Mesenchymal stem cell (in vitro differentiated cells and primary cell): ENCODE results near the gene RAB29.
A peak's percentile ranks its signal among the peaks of the same experiment; 100 is the strongest.

Experiments
- DNase-seq: peaks from one replicate; pipeline ENCODE4 v3.0.0-alpha.2; 2013
- H2AFZ ChIP-seq: one replicate; pipeline ENCODE4 v1.6.1; 2013; ENCODE audit warnings: low read depth, mild to moderate bottlenecking, control low read depth, inconsistent platforms, low read length, moderate library complexity
- H2AK5ac ChIP-seq: 2 replicates; pipeline ENCODE4 v1.6.1; 2013; ENCODE audit warnings: low read length, moderate library complexity, mild to moderate bottlenecking, inconsistent platforms; ENCODE audit not compliant: severe bottlenecking
- H2BK120ac ChIP-seq: one replicate; pipeline ENCODE4 v1.6.1; 2013; ENCODE audit warnings: low read depth, mild to moderate bottlenecking, inconsistent platforms, low read length, moderate library complexity
- H2BK12ac ChIP-seq, 2 experiments: one replicate each; pipeline ENCODE4 v1.6.1; 2013; ENCODE audit warnings: inconsistent platforms in 2 of 2, low read length in 2 of 2, mild to moderate bottlenecking in 2 of 2, moderate library complexity in 2 of 2, control low read depth in 1 of 2
- H2BK15ac ChIP-seq: one replicate; pipeline ENCODE4 v1.6.1; 2013; ENCODE audit warnings: mild to moderate bottlenecking, low read depth, inconsistent platforms; ENCODE audit not compliant: poor library complexity, severe bottlenecking
- H2BK5ac ChIP-seq: 2 replicates; pipeline ENCODE4 v1.6.1; 2013; ENCODE audit warnings: low read depth, mild to moderate bottlenecking, low read length, control low read depth, inconsistent platforms; ENCODE audit not compliant: poor library complexity, severe bottlenecking
- H3K14ac ChIP-seq, 2 experiments: one replicate each; pipeline ENCODE4 v1.6.1; 2013; ENCODE audit warnings: inconsistent platforms in 2 of 2, low read length in 2 of 2, control low read depth in 1 of 2, mild to moderate bottlenecking in 1 of 2, moderate library complexity in 1 of 2
- H3K18ac ChIP-seq, 2 experiments: one replicate each; pipeline ENCODE4 v1.6.1; 2013; ENCODE audit warnings: inconsistent platforms in 2 of 2, low read length in 2 of 2, control low read depth in 1 of 2, low read depth in 1 of 2, mild to moderate bottlenecking in 1 of 2
- H3K23ac ChIP-seq, 2 experiments: one replicate each; pipeline ENCODE4 v1.6.1; 2013; ENCODE audit warnings: inconsistent platforms in 2 of 2, low read length in 2 of 2, mild to moderate bottlenecking in 2 of 2, moderate library complexity in 2 of 2, control low read depth in 1 of 2
- H3K27ac ChIP-seq: 2 replicates; pipeline ENCODE4 v1.5.1; 2013; ENCODE audit warnings: mild to moderate bottlenecking, moderate library complexity, low read length, control low read depth, inconsistent platforms; ENCODE audit not compliant: poor library complexity, severe bottlenecking
- H3K27me3 ChIP-seq, 2 experiments: 2 replicates each; pipeline versions ENCODE4 v1.6.1 to v1.7.0; 2013; ENCODE audit warnings: low read length in 2 of 2, mild to moderate bottlenecking in 2 of 2, moderate library complexity in 2 of 2, control low read depth in 1 of 2, inconsistent platforms in 1 of 2; ENCODE audit not compliant: control insufficient read depth in 1 of 2, insufficient read depth in 1 of 2
- H3K36me3 ChIP-seq, 2 experiments: 2 replicates each; pipeline versions ENCODE4 v1.6.1 to v1.7.0; 2013; ENCODE audit warnings: low read length in 2 of 2, control low read depth in 1 of 2, inconsistent platforms in 1 of 2, low read depth in 1 of 2, mild to moderate bottlenecking in 1 of 2; ENCODE audit not compliant: insufficient read depth in 2 of 2, control insufficient read depth in 1 of 2
- H3K4ac ChIP-seq, 2 experiments: one replicate each; pipeline ENCODE4 v1.6.1; 2013; ENCODE audit warnings: inconsistent platforms in 2 of 2, low read length in 2 of 2, mild to moderate bottlenecking in 2 of 2, moderate library complexity in 2 of 2, control low read depth in 1 of 2, low read depth in 1 of 2
- H3K4me1 ChIP-seq: 2 replicates; pipeline ENCODE4 v1.6.1; 2013; ENCODE audit warnings: low read depth, low read length, control low read depth; ENCODE audit not compliant: control insufficient read depth, insufficient read depth
- H3K4me2 ChIP-seq: 2 replicates; pipeline ENCODE4 v1.6.1; 2013; ENCODE audit warnings: low read length, mild to moderate bottlenecking, inconsistent platforms; ENCODE audit not compliant: poor library complexity, severe bottlenecking
- H3K4me3 ChIP-seq, 2 experiments: 2 replicates each; pipeline versions ENCODE4 v1.5.1 to v1.7.0; 2013; ENCODE audit warnings: low read length in 2 of 2, mild to moderate bottlenecking in 2 of 2, control low read depth in 1 of 2, low read depth in 1 of 2; ENCODE audit not compliant: insufficient read depth in 1 of 2
- H3K79me1 ChIP-seq: replicated peaks from 2 replicates; pipeline ENCODE4 v1.6.1; 2013; ENCODE audit warnings: mild to moderate bottlenecking, control low read depth, low read length, inconsistent platforms; ENCODE audit not compliant: poor library complexity, severe bottlenecking
- H3K9ac ChIP-seq: 2 replicates; pipeline ENCODE4 v1.7.0; 2013; ENCODE audit warnings: mild to moderate bottlenecking, low read length, moderate library complexity
- H3K9me3 ChIP-seq: 2 replicates; pipeline ENCODE4 v1.7.0; 2013; ENCODE audit warnings: mild to moderate bottlenecking, low read length; ENCODE audit not compliant: control insufficient read depth
- H4K8ac ChIP-seq: one replicate; pipeline ENCODE4 v1.6.1; 2013; ENCODE audit warnings: inconsistent platforms, mild to moderate bottlenecking, low read length, moderate library complexity
- H4K91ac ChIP-seq: one replicate; pipeline ENCODE4 v1.6.1; 2013; ENCODE audit warnings: mild to moderate bottlenecking, low read length, inconsistent platforms
- WGBS: methylation state at CpG from one replicate; pipeline ENCODE4 v1.1.7; 2013; ENCODE audit warnings: mixed read lengths; 5-methylcytosine and 5-hydroxymethylcytosine counted together

Gene RAB29

GRCh38 chr1:205783904-205784303, 8.6 kb upstream of the RAB29 start:
- no peaks in the 10 kb centered on the region for H3K9me3 ChIP-seq
- H2BK12ac ChIP-seq, result no peak overlapping the region
- no peak overlapping the region for H3K14ac ChIP-seq
- H3K9ac ChIP-seq, result no peak overlapping the region
- H3K23ac ChIP-seq, result no peak overlapping the region
- H4K8ac ChIP-seq, result no peak overlapping the region
- H3K4me1 ChIP-seq, result peaks cover 2% of the 10 kb centered on the region
- no peak overlapping the region for H3K4ac ChIP-seq
- no peaks in the 10 kb centered on the region for H3K36me3 ChIP-seq
- H3K27ac ChIP-seq, result no peak overlapping the region
- H3K18ac ChIP-seq, result no peak overlapping the region
- no peak overlapping the region for H2BK120ac ChIP-seq
- no peak overlapping the region for H2AK5ac ChIP-seq
- H4K91ac ChIP-seq, result peak overlapping the region; percentile 48
- no peak overlapping the region for H2BK5ac ChIP-seq
- H3K79me1 ChIP-seq, result no peaks in the 10 kb centered on the region
- 92% methylated on average over 4 of the region's 4 CpGs for WGBS
- H2AFZ ChIP-seq, result no peak overlapping the region
- H3K4me3 ChIP-seq, result no peak overlapping the region
- H3K27me3 ChIP-seq, result no peaks in the 10 kb centered on the region
- no peak overlapping the region for H3K4me2 ChIP-seq
- no peak overlapping the region for H2BK15ac ChIP-seq
- no peak for DNase-seq

- H3K4me2 ChIP-seq, result no peak overlapping the region
- H2BK120ac ChIP-seq, result no peak overlapping the region
- H3K9me3 ChIP-seq, result no peaks in the 10 kb centered on the region
- no peak overlapping the region for H3K4ac ChIP-seq
- peaks cover 2% of the 10 kb centered on the region for H3K4me1 ChIP-seq
- no peak overlapping the region for H3K14ac ChIP-seq
- no peaks in the 10 kb centered on the region for H3K27me3 ChIP-seq
- H2AFZ ChIP-seq, result no peak overlapping the region
- H3K4me3 ChIP-seq, result no peak overlapping the region
- no peaks in the 10 kb centered on the region for H3K79me1 ChIP-seq
- no peak for DNase-seq
- no peaks in the 10 kb centered on the region for H3K36me3 ChIP-seq
- H2AK5ac ChIP-seq, result no peak overlapping the region
- no peak overlapping the region for H3K23ac ChIP-seq
- no peak overlapping the region for H2BK12ac ChIP-seq
- no peak overlapping the region for H3K27ac ChIP-seq
- no peak overlapping the region for H2BK15ac ChIP-seq
- H2BK5ac ChIP-seq, result no peak overlapping the region
- no peak overlapping the region for H3K18ac ChIP-seq
- no peak overlapping the region for H4K91ac ChIP-seq
- no peak overlapping the region for H3K9ac ChIP-seq
- H4K8ac ChIP-seq, result no peak overlapping the region
Observed at GRCh38 chr1:205783433-205783795, 8.1 kb upstream of the RAB29 start.

GRCh38 chr1:205782627-205783432, 7.5 kb upstream of the RAB29 start:
- WGBS, result 81% methylated on average over 4 of the region's 4 CpGs

GRCh38 chr1:205780335-205780734, 5.1 kb upstream of the RAB29 start:
- H3K4me3 ChIP-seq, result no peak overlapping the region
- no peaks in the 10 kb centered on the region for H3K9me3 ChIP-seq
- H3K18ac ChIP-seq, result no peak overlapping the region
- no peak overlapping the region for H4K91ac ChIP-seq
- no peak overlapping the region for H3K23ac ChIP-seq
- H3K9ac ChIP-seq, result no peak overlapping the region
- no peak overlapping the region for H2BK15ac ChIP-seq
- no peak overlapping the region for H2AFZ ChIP-seq
- no peaks in the 10 kb centered on the region for H3K79me1 ChIP-seq
- no peak overlapping the region for H2BK12ac ChIP-seq
- no peak for DNase-seq
- no peak overlapping the region for H3K4ac ChIP-seq
- no peaks in the 10 kb centered on the region for H3K27me3 ChIP-seq
- H3K4me1 ChIP-seq, result peaks cover 2% of the 10 kb centered on the region
- H4K8ac ChIP-seq, result no peak overlapping the region
- no peak overlapping the region for H3K14ac ChIP-seq
- H3K4me2 ChIP-seq, result no peak overlapping the region
- WGBS, result 94% methylated on average over 3 of the region's 5 CpGs
- H3K36me3 ChIP-seq, result no peaks in the 10 kb centered on the region
- H2BK5ac ChIP-seq, result no peak overlapping the region
- no peak overlapping the region for H2AK5ac ChIP-seq
- H2BK120ac ChIP-seq, result no peak overlapping the region
- H3K27ac ChIP-seq, result no peak overlapping the region

More at GRCh38 chr1:205782627-205783432, 7.5 kb upstream of the RAB29 start:
- Histone ChIP-seq H2BK12ac (no peak overlapping the region), H3K36me3 (no peaks in the 10 kb centered on the region), H3K9me3 (no peaks in the 10 kb centered on the region), H3K4me2 (no peak overlapping the region), H3K4ac (no peak overlapping the region), H3K4me3 (no peak overlapping the region), H3K23ac (no peak overlapping the region), H3K79me1 (no peaks in the 10 kb centered on the region), H3K4me1 (peaks cover 2% of the 10 kb centered on the region), H2BK15ac (no peak overlapping the region), H2BK120ac (no peak overlapping the region), H3K18ac (no peak overlapping the region), H4K91ac (no peak overlapping the region), H3K27me3 (no peaks in the 10 kb centered on the region), H2AFZ (no peak overlapping the region), H4K8ac (no peak overlapping the region), H2BK5ac (no peak overlapping the region), H3K9ac (no peak overlapping the region), H3K14ac (no peak overlapping the region), H2AK5ac (no peak overlapping the region), H3K27ac (no peak overlapping the region)
- DNase-seq, result no peak
